ENCODE results near the gene ZNF697.
A peak's percentile ranks its signal among the peaks of the same experiment; 100 is the strongest.
"Not testable (repeated sequence)": the region's sequence is repeated elsewhere in the genome, so short reads cannot be mapped to it uniquely, and the experiment has no call there.

Gene ZNF697

GRCh38 chr1:119631433-119632102, 16.5 kb downstream of the ZNF697 start:
- peak; percentile 91 for DNase-seq (ENCODE audit: low read depth)

GRCh38 chr1:119631086-119631432, 17.0 kb downstream of the ZNF697 start:
- no peak for DNase-seq (ENCODE audit: low read depth)

- DNase-seq (ENCODE audit: low read depth): peak; percentile 72
Measured at GRCh38 chr1:119626841-119627240, 21.2 kb downstream of the ZNF697 start.

GRCh38 chr1:119626011-119626545, 22.0 kb downstream of the ZNF697 start:
- DNase-seq (ENCODE audit: low read depth): no peak

GRCh38 chr1:119623678-119624077, 24.4 kb downstream of the ZNF697 start:
- DNase-seq (ENCODE audit: low read depth): no peak

- DNase-seq (ENCODE audit: low read depth): no peak
Measured at GRCh38 chr1:119623193-119623515, 24.9 kb downstream of the ZNF697 start.

GRCh38 chr1:119622311-119623192, 25.5 kb downstream of the ZNF697 start:
- no peak for DNase-seq (ENCODE audit: low read depth)

GRCh38 chr1:119621705-119622104, 26.4 kb downstream of the ZNF697 start:
- DNase-seq (ENCODE audit: low read depth): no peak

GRCh38 chr1:119617751-119618691, 30.0 kb downstream of the ZNF697 start:
- DNase-seq (ENCODE audit: low read depth): peak; percentile 62

- not testable (repeated sequence) for DNase-seq (ENCODE audit: low read depth)
Measured at GRCh38 chr1:119616748-119617147, 31.3 kb downstream of the ZNF697 start.

GRCh38 chr1:119615100-119615499, 33.0 kb downstream of the ZNF697 start:
- DNase-seq (ENCODE audit: low read depth): not testable (repeated sequence)

GRCh38 chr1:119613769-119614720, 34.0 kb downstream of the ZNF697 start:
- DNase-seq (ENCODE audit: low read depth): peak; percentile 73

GRCh38 chr1:119611701-119612113, 36.4 kb downstream of the ZNF697 start:
- peak; percentile 20 for DNase-seq (ENCODE audit: low read depth)

GRCh38 chr1:119608816-119609215, 39.2 kb downstream of the ZNF697 start:
- DNase-seq (ENCODE audit: low read depth): not testable (repeated sequence)

GRCh38 chr1:119607087-119607807, 40.8 kb downstream of the ZNF697 start:
- not testable (repeated sequence) for DNase-seq (ENCODE audit: low read depth)

GRCh38 chr1:119606394-119606793, 41.7 kb downstream of the ZNF697 start:
- DNase-seq (ENCODE audit: low read depth): no peak

- DNase-seq (ENCODE audit: low read depth): no peak
Measured at GRCh38 chr1:119605686-119606085, 42.4 kb downstream of the ZNF697 start.

- not testable (repeated sequence) for DNase-seq (ENCODE audit: low read depth)
Measured at GRCh38 chr1:119605080-119605479, 43.0 kb downstream of the ZNF697 start.

GRCh38 chr1:119603695-119604094, 44.4 kb downstream of the ZNF697 start:
- DNase-seq (ENCODE audit: low read depth): peak; percentile 35

- DNase-seq (ENCODE audit: low read depth): not testable (repeated sequence)
Measured at GRCh38 chr1:119603241-119603640, 44.8 kb downstream of the ZNF697 start.

Measured in amniotic epithelial cell (primary cell).